ENCODE measurements around the gene NXF1. TPM values are rescaled to one million over a fixed set of nuclear protein-coding genes. Genes with fewer than 3 reads are reported as not detected.

NXF1 gene
- total and polyA plus RNA-seq, 4 donors: 17.3 to 38.3 (median 32.7) TPM

DNA sequence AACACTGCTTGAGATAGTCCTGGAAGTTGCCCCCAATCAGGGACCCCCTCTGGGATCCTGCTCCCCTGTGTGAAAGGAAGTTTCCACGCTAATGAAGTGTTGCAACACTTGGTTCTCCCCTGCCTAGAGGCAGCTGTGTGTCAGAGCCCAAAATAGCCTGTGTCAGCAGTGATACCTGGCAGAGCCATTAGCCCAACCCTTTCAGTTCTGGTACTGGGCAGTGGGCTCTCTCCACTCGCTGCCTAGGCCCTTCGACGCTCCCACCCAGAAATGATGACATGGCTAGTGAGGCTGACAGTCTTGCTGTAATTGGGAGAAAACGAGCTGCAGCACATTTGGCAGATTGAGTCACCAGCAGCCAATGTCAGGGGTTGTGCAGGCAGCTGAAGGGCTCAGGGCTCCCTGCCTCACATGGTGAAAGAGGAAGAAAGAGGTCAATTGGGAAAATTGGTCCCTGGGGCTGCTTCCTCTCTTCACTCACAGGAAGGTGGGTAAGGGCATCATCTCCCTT lies 1.4 kb upstream of the NXF1 start:
- TF ChIP-seq SP1 (IDR thresholded peaks at IDR 0.05) (peak; percentile 21), HNF4G (IDR thresholded peaks at IDR 0.05) (no peak), RXRA (IDR thresholded peaks at IDR 0.05) (no peak)
- Histone ChIP-seq H3K27me3 (ENCODE audit: control insufficient read depth in 4 of 4, insufficient read depth in 4 of 4, low read length in 3 of 4) (no peaks in the 10 kb centered on the region), H3K4me1 (ENCODE audit: control insufficient read depth in 4 of 4, insufficient read depth in 4 of 4, low read length in 3 of 4) (peaks cover 0 to 27% (median 16%) of the 10 kb centered on the region in 4 donors), H3K9me3 (ENCODE audit: control insufficient read depth in 4 of 4, low read length in 3 of 4) (no peaks in the 10 kb centered on the region), H3K4me3 (ENCODE audit: low read depth in 1 of 3, low read length in 3 of 3) (no peak overlapping the region), H3K36me3 (ENCODE audit: control insufficient read depth in 4 of 4, insufficient read depth in 3 of 4, low read depth in 1 of 4, low read length in 3 of 4) (peaks cover 1 to 15% (median 8%) of the 10 kb centered on the region in 4 donors), H3K27ac (ENCODE audit: low read depth in 1 of 2, low read length in 2 of 2) (peak overlapping the region; percentile 53 to 58), H3K9ac (ENCODE audit: low read depth in 1 of 2, low read length in 2 of 2) (peak overlapping the region in 1 of 2 donors; percentile 13)
- 61% methylated on average over 5 of the region's 5 CpGs for WGBS
- no peak for DNase-seq (ENCODE audit: low spot score)

DNA sequence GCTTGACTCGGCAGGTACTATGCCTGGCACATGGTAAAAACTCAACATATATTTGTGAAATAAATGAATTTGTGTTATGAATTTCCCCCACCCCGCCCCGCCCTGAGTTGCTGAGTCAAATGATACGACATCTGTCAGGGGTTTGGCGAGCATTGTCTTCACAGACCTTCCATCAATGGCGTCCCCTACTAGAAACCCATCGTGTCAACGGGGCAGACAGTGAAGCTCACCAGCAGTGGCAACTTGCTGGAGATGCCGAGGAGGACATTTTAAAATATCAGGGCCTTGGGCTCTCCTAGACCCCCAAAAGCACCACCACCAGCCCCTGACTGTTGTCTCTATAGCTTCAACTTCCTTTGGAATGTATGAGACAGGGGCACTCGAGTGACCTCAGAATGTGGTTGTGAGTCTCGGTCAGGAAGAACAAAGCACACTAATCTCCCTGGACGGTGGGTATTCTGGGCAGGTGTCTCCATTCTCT lies 761 bp upstream of the NXF1 start:
- Histone ChIP-seq H3K27me3 (ENCODE audit: control insufficient read depth in 4 of 4, insufficient read depth in 4 of 4, low read length in 3 of 4) (no peaks in the 10 kb centered on the region), H3K9ac (ENCODE audit: low read depth in 1 of 2, low read length in 2 of 2) (peak overlapping the region; percentile 49 to 76), H3K27ac (ENCODE audit: low read depth in 1 of 2, low read length in 2 of 2) (peak overlapping the region; percentile 80 to 90), H3K36me3 (ENCODE audit: control insufficient read depth in 4 of 4, insufficient read depth in 3 of 4, low read depth in 1 of 4, low read length in 3 of 4) (peaks cover 6 to 22% (median 14%) of the 10 kb centered on the region in 4 donors), H3K4me1 (ENCODE audit: control insufficient read depth in 4 of 4, insufficient read depth in 4 of 4, low read length in 3 of 4) (peaks cover 0 to 27% (median 16%) of the 10 kb centered on the region in 4 donors), H3K9me3 (ENCODE audit: control insufficient read depth in 4 of 4, low read length in 3 of 4) (no peaks in the 10 kb centered on the region), H3K4me3 (ENCODE audit: low read depth in 1 of 3, low read length in 3 of 3) (peak overlapping the region in 1 of 3 donors; percentile 50)
- TF ChIP-seq, protein P1, sequence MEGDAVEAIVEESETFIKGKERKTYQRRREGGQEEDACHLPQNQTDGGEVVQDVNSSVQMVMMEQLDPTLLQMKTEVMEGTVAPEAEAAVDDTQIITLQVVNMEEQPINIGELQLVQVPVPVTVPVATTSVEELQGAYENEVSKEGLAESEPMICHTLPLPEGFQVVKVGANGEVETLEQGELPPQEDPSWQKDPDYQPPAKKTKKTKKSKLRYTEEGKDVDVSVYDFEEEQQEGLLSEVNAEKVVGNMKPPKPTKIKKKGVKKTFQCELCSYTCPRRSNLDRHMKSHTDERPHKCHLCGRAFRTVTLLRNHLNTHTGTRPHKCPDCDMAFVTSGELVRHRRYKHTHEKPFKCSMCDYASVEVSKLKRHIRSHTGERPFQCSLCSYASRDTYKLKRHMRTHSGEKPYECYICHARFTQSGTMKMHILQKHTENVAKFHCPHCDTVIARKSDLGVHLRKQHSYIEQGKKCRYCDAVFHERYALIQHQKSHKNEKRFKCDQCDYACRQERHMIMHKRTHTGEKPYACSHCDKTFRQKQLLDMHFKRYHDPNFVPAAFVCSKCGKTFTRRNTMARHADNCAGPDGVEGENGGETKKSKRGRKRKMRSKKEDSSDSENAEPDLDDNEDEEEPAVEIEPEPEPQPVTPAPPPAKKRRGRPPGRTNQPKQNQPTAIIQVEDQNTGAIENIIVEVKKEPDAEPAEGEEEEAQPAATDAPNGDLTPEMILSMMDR (IDR thresholded peaks at IDR 0.05; ENCODE audit: low read depth, low read length, missing input control): no peak
- TF ChIP-seq EGR1 (IDR thresholded peaks at IDR 0.05; ENCODE audit: low read depth in 2 of 2): no peak
- no peak for TF ChIP-seq SP1 (IDR thresholded peaks at IDR 0.05)
- 46% methylated on average over 12 of the region's 12 CpGs for WGBS
- no peak for DNase-seq (ENCODE audit: low spot score)

DNA sequence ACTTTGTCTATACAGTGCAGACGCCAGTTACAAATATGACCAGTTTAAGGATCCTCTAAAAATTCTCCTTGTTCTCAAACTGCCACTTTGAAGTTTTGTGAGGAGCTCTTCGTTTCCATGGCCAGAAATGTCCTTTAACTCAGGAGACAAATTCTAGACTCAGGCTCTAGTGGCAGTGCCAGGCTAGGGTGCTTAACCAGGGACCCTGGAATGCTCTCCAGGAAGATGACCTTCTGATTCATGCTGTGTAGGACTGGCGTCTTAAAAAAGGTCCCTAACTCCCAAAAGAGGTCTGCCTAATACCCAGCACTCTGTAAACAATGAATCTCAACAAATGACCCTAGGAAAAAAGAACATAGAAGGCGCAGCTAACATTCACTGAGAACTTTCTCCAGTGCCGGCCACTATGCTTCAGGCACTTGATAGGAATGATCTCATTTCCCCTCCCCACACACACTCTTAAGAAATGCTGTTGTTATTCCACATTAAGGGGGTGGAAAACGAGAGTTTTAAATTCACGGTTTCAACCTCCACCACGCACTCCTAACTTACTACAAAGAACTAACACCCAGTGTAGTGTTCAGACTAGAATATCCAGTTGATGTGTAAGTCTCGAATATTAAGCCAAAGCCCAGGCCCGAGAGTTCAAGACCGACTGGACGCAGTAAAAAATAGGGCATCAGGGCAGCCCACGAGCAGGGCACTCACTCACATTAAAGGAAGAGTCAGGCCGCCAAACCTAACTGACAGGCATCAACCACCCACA lies 747 bp downstream of the NXF1 start:
- peaks cover 0 to 27% (median 16%) of the 10 kb centered on the region in 4 donors for H3K4me1 ChIP-seq (ENCODE audit: control insufficient read depth in 4 of 4, insufficient read depth in 4 of 4, low read length in 3 of 4)
- H3K36me3 ChIP-seq (ENCODE audit: control insufficient read depth in 4 of 4, insufficient read depth in 3 of 4, low read depth in 1 of 4, low read length in 3 of 4): peaks cover 12 to 37% (median 28%) of the 10 kb centered on the region in 4 donors
- H3K9me3 ChIP-seq (ENCODE audit: control insufficient read depth in 4 of 4, low read length in 3 of 4): no peaks in the 10 kb centered on the region
- no peak for DNase-seq (ENCODE audit: low spot score)
- H3K4me3 ChIP-seq (ENCODE audit: low read depth in 1 of 3, low read length in 3 of 3): peak overlapping the region; percentile 71 to 95 (median 90)
- H3K9ac ChIP-seq (ENCODE audit: low read depth in 1 of 2, low read length in 2 of 2): peak overlapping the region; percentile 66 to 96
- peak overlapping the region; percentile 73 to 87 for H3K27ac ChIP-seq (ENCODE audit: low read depth in 1 of 2, low read length in 2 of 2)
- no peaks in the 10 kb centered on the region for H3K27me3 ChIP-seq (ENCODE audit: control insufficient read depth in 4 of 4, insufficient read depth in 4 of 4, low read length in 3 of 4)
- TF ChIP-seq GABPA (IDR thresholded peaks at IDR 0.05 in 1 of 2, conservative IDR thresholded peaks at IDR 0.05 in 1 of 2) (no peak), FOXA2 (IDR thresholded peaks at IDR 0.05) (no peak), RXRA (IDR thresholded peaks at IDR 0.05) (no peak), TAF1 (conservative IDR thresholded peaks at IDR 0.05) (no peak), RAD21 (IDR thresholded peaks at IDR 0.05) (no peak), FOXA1 (IDR thresholded peaks at IDR 0.05) (no peak), HNF4A (conservative IDR thresholded peaks at IDR 0.05) (no peak), SP1 (IDR thresholded peaks at IDR 0.05) (no peak), YY1 (IDR thresholded peaks at IDR 0.05) (no peak), EGR1 (IDR thresholded peaks at IDR 0.05; ENCODE audit: low read depth in 2 of 2) (no peak), HNF4G (IDR thresholded peaks at IDR 0.05) (no peak)
- TF ChIP-seq, protein P2, sequence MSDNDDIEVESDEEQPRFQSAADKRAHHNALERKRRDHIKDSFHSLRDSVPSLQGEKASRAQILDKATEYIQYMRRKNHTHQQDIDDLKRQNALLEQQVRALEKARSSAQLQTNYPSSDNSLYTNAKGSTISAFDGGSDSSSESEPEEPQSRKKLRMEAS (IDR thresholded peaks at IDR 0.05): no peak
- TF ChIP-seq, protein P3, sequence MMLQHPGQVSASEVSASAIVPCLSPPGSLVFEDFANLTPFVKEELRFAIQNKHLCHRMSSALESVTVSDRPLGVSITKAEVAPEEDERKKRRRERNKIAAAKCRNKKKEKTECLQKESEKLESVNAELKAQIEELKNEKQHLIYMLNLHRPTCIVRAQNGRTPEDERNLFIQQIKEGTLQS (IDR thresholded peaks at IDR 0.05): no peak
- TF ChIP-seq, protein P4, sequence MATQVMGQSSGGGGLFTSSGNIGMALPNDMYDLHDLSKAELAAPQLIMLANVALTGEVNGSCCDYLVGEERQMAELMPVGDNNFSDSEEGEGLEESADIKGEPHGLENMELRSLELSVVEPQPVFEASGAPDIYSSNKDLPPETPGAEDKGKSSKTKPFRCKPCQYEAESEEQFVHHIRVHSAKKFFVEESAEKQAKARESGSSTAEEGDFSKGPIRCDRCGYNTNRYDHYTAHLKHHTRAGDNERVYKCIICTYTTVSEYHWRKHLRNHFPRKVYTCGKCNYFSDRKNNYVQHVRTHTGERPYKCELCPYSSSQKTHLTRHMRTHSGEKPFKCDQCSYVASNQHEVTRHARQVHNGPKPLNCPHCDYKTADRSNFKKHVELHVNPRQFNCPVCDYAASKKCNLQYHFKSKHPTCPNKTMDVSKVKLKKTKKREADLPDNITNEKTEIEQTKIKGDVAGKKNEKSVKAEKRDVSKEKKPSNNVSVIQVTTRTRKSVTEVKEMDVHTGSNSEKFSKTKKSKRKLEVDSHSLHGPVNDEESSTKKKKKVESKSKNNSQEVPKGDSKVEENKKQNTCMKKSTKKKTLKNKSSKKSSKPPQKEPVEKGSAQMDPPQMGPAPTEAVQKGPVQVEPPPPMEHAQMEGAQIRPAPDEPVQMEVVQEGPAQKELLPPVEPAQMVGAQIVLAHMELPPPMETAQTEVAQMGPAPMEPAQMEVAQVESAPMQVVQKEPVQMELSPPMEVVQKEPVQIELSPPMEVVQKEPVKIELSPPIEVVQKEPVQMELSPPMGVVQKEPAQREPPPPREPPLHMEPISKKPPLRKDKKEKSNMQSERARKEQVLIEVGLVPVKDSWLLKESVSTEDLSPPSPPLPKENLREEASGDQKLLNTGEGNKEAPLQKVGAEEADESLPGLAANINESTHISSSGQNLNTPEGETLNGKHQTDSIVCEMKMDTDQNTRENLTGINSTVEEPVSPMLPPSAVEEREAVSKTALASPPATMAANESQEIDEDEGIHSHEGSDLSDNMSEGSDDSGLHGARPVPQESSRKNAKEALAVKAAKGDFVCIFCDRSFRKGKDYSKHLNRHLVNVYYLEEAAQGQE (IDR thresholded peaks at IDR 0.05): no peak
- TF ChIP-seq, protein P1 (IDR thresholded peaks at IDR 0.05; ENCODE audit: low read depth, low read length, missing input control): no peak
- WGBS: 6% methylated on average over 14 of the region's 14 CpGs

All from liver (tissue), 9 donors.